Measurements from ENCODE around the gene PCSK4.
"Not testable (repeated sequence)": the region's sequence is repeated elsewhere in the genome, so short reads cannot be mapped to it uniquely, and the experiment has no call there.

Gene PCSK4

GRCh38 chr19:1453525-1454364 lies 36.4 kb downstream of the PCSK4 start:
- no peak for DNase-seq (ENCODE audit: low read depth)

GRCh38 chr19:1452802-1453524 lies 37.2 kb downstream of the PCSK4 start:
- DNase-seq (ENCODE audit: low read depth) = no peak

- DNase-seq (ENCODE audit: low read depth) = no peak
These were observed 38.0 kb downstream of the PCSK4 start for GRCh38 chr19:1451916-1452801.

DNA sequence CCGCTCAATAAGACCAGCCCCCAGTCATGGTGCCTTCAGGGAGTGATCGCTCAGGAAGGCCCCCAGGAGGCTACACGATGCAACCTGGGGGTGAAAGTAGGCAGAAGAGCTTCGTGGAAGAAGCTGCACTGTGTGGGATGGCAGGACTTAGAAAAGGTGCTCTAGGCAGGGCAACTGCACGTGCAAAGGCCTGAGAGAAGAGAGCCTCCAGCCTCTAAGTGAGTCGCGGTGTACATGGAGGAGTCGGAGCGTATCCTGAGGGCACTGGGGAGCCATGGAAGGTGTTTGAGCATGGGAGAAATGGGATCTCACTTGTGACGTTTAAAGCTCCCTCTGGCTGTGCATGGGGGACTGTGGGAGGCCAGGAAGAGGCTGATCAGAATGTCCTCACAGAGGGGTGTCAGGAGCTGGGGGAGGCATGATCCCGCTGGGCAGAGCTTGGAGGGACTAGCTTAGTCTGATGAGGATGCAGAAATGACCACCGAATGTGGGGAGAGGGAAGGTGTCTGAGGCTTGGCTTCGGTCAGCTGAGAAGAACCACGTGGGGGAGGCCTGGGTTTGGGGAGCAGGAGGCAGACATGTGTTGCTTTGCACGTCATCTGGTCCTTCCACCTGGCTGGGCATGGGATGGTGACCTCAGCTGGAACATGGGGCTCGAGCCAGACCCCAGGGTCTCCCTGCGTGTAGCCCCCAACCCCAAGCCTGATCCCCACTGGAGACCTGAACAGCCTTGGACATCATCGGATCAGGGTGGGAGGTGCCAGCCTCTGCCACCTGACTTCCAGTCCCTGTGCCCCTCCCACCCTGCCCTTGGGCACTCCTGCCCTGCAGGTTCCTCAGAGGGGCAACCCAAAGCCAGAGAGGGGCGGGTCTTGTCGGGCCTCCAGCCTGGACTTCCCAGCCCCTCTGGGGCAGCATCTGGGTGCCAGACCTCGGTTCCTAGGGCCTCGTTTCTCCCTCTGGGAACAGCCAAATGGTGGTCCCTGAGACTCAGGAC lies 39.1 kb downstream of the PCSK4 start:
- DNase-seq (ENCODE audit: low read depth) = no peak

- no peak for DNase-seq (ENCODE audit: low read depth)
These were observed 40.4 kb downstream of the PCSK4 start, which contains the start of gene APC2 for GRCh38 chr19:1449467-1450442. Gene APC2 (plus strand): TSS chr19:1450121. CDS start chr19:1453002, 2,881 bp downstream.

- DNase-seq (ENCODE audit: low read depth) = no peak
These were observed 42.2 kb downstream of the PCSK4 start for GRCh38 chr19:1447944-1448343.

GRCh38 chr19:1447504-1447903 lies 42.6 kb downstream of the PCSK4 start:
- DNase-seq (ENCODE audit: low read depth) = no peak

DNA sequence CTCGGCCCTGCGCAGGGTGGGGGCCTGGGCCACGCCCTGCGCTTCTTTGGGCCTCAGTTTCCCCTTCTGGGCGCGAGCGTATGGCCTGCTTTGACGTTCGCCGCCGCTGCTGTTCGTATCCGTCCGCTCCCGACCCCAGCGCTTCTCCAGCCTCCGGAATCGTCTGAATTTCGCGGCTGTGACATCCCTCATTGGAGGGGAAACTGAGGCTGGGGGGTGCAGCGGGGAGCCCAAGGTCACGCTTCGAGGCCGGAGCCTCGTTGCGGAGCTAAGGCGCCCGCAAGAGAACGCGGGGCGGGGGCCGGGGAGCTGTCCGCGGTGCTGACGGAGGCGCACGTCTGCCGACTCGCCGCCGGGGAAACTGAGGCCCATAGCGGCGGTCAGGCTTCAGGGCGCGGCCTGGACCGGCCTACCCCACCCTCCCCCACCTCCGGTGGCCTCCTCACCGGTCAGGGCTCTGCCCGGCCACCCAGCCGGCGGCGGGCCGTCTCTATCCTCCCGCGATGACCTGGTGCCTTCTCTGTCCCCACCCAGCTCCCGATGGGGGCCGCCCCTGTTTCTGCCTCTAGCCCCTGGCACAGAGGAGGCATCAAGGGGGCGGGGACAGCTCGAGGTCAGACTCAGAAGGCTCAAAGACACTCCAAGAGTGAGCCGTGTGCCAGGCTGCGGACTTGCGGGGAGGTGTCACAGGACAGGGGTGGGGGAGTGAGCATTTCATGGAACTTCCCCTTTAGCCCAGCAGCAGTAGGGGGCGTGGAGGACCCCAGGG lies 43.3 kb downstream of the PCSK4 start:
- DNase-seq (ENCODE audit: low read depth) = no peak

GRCh38 chr19:1445932-1446712 lies 44.0 kb downstream of the PCSK4 start:
- DNase-seq (ENCODE audit: low read depth) = no peak

DNA sequence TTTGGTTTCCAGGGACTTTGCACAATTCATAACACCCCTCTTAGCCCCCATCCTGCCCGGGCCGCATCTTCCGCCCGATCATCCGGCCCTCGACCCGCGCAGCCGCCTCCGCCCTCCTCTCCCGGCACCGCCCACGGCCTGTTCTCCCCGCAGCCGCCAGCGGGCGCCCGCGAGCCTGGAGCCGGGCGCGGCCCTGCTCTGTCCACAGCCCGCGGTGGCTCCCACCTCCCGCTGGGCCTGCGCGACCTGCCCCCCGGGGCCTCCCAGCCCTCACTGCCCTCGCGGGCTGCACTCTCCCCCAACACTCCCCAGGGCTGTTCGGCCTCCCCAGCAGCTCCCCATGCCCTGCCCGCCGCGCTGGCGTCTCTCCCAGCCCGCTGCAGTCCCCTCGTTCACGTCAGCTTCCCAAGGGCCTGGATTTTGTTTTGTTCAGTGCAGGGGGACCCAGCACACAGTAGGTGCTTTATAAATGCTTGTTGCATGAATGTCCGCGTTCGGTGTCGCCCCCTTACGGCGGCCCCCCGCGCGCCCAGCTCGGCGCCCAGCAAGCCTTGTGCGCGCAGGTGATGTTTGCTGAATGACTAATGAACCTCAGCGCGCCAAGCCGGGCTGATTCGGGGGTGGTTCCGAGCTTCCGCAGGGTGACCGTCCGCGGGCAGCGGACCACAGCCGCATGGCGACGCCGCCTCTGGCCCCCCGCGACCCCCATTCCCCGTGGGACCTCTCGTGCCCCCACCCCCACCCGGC lies 44.8 kb downstream of the PCSK4 start:
- peak; percentile 53 for DNase-seq (ENCODE audit: low read depth)

- DNase-seq (ENCODE audit: low read depth) = no peak
These were observed 48.3 kb downstream of the PCSK4 start for GRCh38 chr19:1441677-1442438.

DNA sequence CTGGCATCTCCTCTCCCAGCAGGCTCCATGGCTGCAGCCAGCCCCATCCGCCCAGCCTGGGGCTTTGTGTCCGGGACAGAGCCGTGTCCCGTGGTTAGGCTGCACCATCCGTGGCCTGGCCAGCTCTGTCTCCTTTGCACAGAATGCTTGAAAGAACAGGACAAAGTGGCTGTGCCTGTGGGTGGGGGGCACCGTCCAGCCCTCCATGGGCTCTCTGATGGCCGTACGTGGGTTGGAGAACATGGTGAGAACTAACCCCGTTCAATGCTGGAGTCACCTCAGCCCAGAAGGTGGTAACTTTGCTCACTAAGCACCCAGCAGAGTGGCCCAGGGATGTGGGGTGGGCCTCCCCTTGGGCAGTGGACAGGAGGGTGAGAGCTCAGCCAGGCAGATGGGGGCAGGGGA lies 49.1 kb downstream of the PCSK4 start:
- DNase-seq (ENCODE audit: low read depth) = no peak

GRCh38 chr19:1440418-1440801 lies 49.7 kb downstream of the PCSK4 start:
- no peak for DNase-seq (ENCODE audit: low read depth)

GRCh38 chr19:1439525-1440417 lies 50.4 kb downstream of the PCSK4 start:
- not testable (repeated sequence) for DNase-seq (ENCODE audit: low read depth)

DNA sequence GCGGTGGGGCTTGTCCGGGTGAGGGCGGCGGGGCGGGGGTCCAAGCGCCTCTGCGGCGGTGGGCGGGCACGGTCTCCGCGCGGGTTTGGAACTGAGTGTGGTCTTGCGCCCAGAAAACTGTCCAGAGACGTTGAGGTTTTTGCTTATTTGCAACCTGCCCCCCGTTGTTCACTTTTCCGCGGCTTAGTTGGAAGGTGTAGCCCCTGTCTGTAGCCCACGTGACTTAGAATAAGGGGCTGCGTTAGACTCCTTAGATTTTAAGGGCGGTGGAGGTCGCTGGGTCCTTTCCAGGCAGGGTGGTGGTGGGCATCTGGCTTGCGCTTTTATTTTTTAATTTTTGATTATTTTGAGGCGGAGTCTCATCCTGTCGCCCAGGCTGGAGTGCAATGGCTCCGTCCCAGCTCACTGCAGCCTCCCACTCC lies 51.2 kb downstream of the PCSK4 start:
- DNase-seq (ENCODE audit: low read depth) = no peak
